ENCODE data around the gene GATM. TPM values are rescaled to one million over a fixed set of nuclear protein-coding genes. Genes with fewer than 3 reads are reported as not detected.

GATM gene, protein sequence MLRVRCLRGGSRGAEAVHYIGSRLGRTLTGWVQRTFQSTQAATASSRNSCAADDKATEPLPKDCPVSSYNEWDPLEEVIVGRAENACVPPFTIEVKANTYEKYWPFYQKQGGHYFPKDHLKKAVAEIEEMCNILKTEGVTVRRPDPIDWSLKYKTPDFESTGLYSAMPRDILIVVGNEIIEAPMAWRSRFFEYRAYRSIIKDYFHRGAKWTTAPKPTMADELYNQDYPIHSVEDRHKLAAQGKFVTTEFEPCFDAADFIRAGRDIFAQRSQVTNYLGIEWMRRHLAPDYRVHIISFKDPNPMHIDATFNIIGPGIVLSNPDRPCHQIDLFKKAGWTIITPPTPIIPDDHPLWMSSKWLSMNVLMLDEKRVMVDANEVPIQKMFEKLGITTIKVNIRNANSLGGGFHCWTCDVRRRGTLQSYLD
- total RNA-seq (ENCODE audit: low replicate concordance): 17.8 and 26.8 TPM in 2 replicates
- long read RNA-seq, transcript GATM-201 (9 exons, 2,597 nt): major isoform, 61 of 82 reads
- long read RNA-seq, partial matches to known transcripts: 11 of 82 reads
- long read RNA-seq, other reads (novel, unspliced or antisense): 7 of 82 reads

DNA sequence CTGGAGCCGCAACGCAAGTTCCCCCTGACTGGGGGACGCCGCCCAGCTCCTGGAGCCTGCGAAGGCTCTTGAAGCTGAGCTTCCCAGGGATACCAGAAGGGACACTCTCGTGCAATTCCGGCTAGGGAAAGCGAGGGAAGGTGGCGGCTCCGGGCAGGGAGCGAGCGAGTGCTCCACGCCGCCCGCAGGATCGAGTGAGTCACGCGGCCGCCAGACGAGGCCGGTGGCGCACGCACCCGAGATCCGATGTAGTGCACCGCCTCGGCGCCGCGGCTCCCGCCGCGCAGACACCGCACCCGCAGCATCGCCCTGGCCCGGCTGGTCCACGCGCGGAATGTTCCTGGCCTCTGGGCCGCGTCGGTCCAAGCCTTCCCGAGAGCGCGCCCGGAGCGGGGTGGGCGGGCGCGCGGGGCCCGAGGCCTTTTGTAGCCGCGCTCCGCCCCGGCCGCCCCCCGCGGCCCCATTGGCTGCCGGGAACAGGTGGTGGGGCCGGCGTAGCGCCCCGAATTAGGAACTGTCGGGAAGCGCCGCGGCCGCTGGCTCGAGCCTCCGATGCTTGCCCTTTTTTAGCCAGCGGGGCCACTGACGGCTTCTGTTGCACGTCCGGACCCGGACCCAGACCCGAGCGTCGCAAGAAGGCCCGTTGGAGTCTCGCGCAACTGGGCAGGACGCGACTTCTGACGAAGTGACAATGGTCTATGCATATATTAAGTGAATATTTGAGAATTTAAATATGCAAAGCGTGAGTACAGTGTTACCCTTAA is at the start of gene GATM:
Gene GATM (minus strand): TSS at position 396 of the 764 bp plus-strand sequence. CDS start 91 bp downstream, at position 305.
- peak within 1 kb of the TSS; percentile 90 for H3K4me3 Mint-ChIP-seq
- H3K9me3 Mint-ChIP-seq: no peaks in the 10 kb centered on the region
- H3K27ac Mint-ChIP-seq: no peak within 1 kb of the TSS
- peak; percentile 82 for DNase-seq (ENCODE audit: extremely low spot score, unreplicated experiment)
- H3K27me3 Mint-ChIP-seq: peaks cover 79% of the 10 kb centered on the region
- H3K4me1 Mint-ChIP-seq (ENCODE audit: unreplicated experiment): no peaks in the 10 kb centered on the region
- TF ChIP-seq, protein P1, sequence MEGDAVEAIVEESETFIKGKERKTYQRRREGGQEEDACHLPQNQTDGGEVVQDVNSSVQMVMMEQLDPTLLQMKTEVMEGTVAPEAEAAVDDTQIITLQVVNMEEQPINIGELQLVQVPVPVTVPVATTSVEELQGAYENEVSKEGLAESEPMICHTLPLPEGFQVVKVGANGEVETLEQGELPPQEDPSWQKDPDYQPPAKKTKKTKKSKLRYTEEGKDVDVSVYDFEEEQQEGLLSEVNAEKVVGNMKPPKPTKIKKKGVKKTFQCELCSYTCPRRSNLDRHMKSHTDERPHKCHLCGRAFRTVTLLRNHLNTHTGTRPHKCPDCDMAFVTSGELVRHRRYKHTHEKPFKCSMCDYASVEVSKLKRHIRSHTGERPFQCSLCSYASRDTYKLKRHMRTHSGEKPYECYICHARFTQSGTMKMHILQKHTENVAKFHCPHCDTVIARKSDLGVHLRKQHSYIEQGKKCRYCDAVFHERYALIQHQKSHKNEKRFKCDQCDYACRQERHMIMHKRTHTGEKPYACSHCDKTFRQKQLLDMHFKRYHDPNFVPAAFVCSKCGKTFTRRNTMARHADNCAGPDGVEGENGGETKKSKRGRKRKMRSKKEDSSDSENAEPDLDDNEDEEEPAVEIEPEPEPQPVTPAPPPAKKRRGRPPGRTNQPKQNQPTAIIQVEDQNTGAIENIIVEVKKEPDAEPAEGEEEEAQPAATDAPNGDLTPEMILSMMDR (conservative IDR thresholded peaks at IDR 0.05): peak; percentile 70
- peaks cover 3% of the 10 kb centered on the region for H3K36me3 Mint-ChIP-seq

DNA sequence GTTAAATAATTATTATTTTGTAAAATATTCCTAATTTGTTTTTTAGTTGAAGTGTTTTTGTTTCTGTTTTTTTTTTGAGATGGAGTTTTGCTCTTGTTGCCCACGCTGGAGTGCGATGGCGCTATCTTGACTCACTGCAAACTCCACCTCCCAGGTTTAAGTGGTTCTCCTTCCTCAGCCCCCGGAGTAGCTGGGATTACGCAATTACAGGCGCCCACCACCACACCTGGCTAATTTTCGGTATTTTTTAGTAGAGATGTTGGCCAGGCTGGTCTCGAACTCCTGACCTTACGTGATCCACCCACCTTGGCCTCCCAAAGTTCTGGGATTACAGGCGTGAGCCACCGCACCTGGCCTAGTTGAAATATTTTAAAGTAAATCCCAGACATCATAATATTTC is 48.7 kb upstream of the GATM start:
- no peak for DNase-seq (ENCODE audit: extremely low spot score, unreplicated experiment)
- Mint-ChIP-seq H3K9me3 (no peaks in the 10 kb centered on the region), H3K27me3 (peaks cover 17% of the 10 kb centered on the region), H3K4me3 (no peak overlapping the region), H3K36me3 (peaks cover 7% of the 10 kb centered on the region), H3K4me1 (ENCODE audit: unreplicated experiment) (peaks cover 4% of the 10 kb centered on the region), H3K27ac (no peak overlapping the region)
- TF ChIP-seq, protein P1 (conservative IDR thresholded peaks at IDR 0.05): no peak

DNA sequence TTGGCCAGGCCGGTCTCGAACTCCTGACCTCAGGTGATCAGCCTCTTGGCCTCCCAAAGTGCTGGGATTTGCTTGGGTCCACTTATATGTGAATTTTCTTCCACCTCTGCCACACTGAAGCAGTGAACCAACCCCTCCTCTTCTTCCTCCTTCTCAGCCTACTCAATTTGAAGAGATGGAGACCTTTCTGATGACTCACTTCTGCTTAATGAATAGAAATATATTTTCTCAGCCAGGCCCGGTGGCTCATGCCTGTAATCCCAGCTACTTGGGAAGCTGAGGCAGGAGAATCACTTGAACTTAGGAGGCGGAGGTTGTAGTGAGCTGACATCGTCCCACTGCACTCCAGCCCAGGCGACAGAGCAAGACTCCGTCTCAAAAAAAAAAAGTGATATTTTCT is 46.8 kb upstream of the GATM start:
- Mint-ChIP-seq H3K27me3 (peaks cover 4% of the 10 kb centered on the region), H3K27ac (no peak overlapping the region), H3K4me1 (ENCODE audit: unreplicated experiment) (peaks cover 4% of the 10 kb centered on the region), H3K36me3 (peaks cover 11% of the 10 kb centered on the region), H3K4me3 (no peak overlapping the region), H3K9me3 (no peaks in the 10 kb centered on the region)
- TF ChIP-seq, protein P1 (conservative IDR thresholded peaks at IDR 0.05): no peak
- no peak for DNase-seq (ENCODE audit: extremely low spot score, unreplicated experiment)

DNA sequence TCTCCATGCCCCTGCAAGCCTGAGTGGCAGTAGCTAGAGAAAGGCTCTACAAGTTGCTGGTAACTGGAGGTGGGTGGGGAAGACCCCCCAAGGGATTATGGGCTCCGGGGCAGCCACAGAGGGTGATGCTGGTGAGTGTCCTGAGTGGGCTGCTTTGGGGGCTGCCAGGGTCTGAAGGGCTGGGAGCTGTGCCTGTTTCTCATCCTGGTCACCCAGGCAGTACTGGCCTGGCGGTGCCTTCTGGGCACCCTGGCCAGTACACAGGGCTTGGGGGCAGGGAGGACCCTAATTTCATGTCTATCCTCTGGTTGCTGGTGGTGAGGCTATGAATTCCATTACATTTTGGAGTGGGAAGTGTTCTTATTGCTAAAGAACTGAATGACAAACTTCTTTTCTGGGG is 46.1 kb upstream of the GATM start:
- Mint-ChIP-seq H3K36me3 (peaks cover 11% of the 10 kb centered on the region), H3K4me3 (no peak overlapping the region), H3K27me3 (peaks cover 3% of the 10 kb centered on the region), H3K27ac (no peak overlapping the region), H3K9me3 (no peaks in the 10 kb centered on the region), H3K4me1 (ENCODE audit: unreplicated experiment) (peaks cover 4% of the 10 kb centered on the region)
- no peak for DNase-seq (ENCODE audit: extremely low spot score, unreplicated experiment)
- TF ChIP-seq, protein P1 (conservative IDR thresholded peaks at IDR 0.05): no peak

DNA sequence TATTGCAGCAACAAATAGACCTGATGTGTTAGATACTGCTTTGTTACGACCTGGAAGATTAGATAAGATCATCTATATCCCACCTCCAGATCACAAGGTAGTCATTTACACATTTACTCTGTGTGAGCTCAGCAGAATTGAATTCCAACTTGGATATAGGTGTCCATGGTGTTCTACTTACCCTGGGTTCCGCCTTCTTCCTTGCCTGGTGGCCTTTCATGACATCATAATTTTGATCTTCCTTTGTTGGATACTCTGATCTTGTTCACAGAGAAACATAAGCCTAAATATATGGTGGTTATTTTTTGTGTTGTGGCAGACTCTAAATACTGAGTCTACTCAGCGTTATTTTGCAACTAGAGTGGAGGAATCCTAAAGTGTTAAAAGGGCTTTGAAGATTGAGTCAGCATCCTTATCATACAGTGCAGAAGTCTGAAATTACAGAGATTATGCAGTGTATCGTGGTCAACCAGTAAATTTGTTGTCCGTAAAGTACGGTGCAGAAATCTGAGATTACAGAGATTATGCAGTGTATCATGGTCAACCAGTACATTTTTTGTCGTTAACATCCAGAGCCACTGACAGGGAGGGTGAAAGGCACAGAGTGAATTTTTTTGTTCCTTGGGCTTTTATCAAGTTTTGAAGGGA is 39.1 kb upstream of the GATM start:
- Mint-ChIP-seq H3K9me3 (no peaks in the 10 kb centered on the region), H3K4me3 (no peak overlapping the region), H3K27me3 (no peaks in the 10 kb centered on the region), H3K4me1 (ENCODE audit: unreplicated experiment) (peaks cover 5% of the 10 kb centered on the region), H3K27ac (no peak overlapping the region), H3K36me3 (peaks cover 34% of the 10 kb centered on the region)
- TF ChIP-seq, protein P1 (conservative IDR thresholded peaks at IDR 0.05): no peak
- no peak for DNase-seq (ENCODE audit: extremely low spot score, unreplicated experiment)

Measured in type B pancreatic cell (in vitro differentiated cells).